WI38 (cell line): ENCODE measurements around the gene MAP3K9.

Source experiments
- H3K4me3 ChIP-seq: 2 replicates; pipeline ENCODE4 v1.5.1; 2011; ENCODE audit warnings: low read depth, mild to moderate bottlenecking, control low read depth, low read length
- TF ChIP-seq, protein P1 (sequence below): IDR thresholded peaks from 2 replicates; pipeline ENCODE4 v1.5.1; 2012; ENCODE audit warnings: low read depth, mild to moderate bottlenecking, control low read depth, low read length

The MAP3K9 gene

GRCh38 chr14:70713096-70713495 is 96.2 kb downstream of the MAP3K9 start:
- H3K4me3 ChIP-seq = no peak overlapping the region
- TF ChIP-seq, protein P1, sequence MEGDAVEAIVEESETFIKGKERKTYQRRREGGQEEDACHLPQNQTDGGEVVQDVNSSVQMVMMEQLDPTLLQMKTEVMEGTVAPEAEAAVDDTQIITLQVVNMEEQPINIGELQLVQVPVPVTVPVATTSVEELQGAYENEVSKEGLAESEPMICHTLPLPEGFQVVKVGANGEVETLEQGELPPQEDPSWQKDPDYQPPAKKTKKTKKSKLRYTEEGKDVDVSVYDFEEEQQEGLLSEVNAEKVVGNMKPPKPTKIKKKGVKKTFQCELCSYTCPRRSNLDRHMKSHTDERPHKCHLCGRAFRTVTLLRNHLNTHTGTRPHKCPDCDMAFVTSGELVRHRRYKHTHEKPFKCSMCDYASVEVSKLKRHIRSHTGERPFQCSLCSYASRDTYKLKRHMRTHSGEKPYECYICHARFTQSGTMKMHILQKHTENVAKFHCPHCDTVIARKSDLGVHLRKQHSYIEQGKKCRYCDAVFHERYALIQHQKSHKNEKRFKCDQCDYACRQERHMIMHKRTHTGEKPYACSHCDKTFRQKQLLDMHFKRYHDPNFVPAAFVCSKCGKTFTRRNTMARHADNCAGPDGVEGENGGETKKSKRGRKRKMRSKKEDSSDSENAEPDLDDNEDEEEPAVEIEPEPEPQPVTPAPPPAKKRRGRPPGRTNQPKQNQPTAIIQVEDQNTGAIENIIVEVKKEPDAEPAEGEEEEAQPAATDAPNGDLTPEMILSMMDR = no peak

GRCh38 chr14:70711451-70711850 is 97.9 kb downstream of the MAP3K9 start:
- TF ChIP-seq, protein P1 = no peak
- H3K4me3 ChIP-seq = no peak overlapping the region

DNA sequence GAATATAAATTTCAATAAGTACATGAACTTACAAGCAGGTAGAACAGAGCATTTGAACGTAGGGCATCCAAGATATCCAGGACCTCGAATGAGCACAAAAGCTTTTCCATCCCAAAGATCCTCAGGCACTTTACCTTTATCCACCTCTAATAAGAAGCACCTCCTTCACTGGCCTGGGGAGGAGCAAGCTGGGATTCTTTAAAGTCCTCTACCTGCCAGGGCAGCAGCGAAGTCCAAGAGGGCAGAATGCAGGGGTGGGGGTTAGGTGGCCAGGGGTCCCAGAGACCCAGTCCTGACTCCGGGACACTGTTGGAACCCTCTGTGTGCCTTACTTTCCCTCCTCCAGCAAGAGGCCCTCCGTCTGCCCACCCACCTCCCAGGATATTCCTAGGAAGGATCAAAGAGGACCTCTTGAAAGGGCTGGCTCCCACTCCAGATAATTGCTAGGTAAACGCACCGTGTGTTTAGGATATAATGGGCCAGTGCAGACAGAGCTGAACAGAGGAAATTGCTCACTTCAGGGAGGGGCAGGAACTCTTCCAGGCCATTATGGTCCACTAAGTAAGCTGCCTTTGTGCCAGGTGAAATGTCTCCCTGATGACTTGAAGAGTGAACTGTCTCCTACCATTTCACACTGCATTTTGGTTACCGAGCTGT is 99.5 kb downstream of the MAP3K9 start:
- H3K4me3 ChIP-seq = no peak overlapping the region
- TF ChIP-seq, protein P1 = no peak

DNA sequence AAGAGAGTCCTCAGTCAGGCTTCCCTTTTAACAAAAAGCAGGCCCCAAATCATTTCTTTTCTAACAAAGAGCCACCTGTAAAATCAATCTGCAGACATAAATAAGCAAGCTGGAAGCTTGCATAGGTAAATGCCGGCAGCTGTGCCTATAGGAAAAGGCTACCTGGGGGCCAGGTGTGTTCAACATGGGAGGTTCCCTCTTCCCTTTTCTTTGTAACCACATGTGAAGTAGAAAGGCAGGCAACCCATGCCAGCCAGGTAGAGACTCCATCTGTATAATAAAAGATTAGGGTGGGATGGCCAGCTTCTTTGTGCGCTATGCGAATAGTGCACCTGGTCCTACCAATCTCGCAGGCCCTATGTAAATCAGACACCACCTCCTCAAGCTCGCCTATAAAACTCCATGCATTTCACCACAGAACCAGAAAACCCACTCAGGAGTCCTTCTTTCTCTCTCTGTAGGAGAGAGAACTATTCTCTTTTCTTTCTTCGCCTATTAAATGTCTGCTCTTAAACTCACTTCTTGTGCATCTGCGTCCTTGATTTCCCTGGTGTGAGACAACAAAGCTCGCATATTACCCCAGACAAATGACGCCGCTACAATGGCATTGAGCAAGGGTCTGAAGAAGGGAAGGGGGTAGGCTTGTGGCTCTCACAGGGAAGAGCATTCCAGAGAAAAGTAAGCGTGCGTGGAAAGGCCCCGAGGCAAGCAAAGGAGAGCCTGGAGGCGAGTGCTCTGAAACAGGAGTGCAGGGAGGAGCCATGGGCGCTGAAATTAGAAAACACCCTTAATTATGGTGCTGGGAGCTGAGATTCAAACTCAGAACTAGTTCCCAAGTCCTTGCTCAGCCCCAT is 100.4 kb downstream of the MAP3K9 start:
- no peak overlapping the region for H3K4me3 ChIP-seq
- TF ChIP-seq, protein P1 = no peak

GRCh38 chr14:70707138-70708038 is 101.9 kb downstream of the MAP3K9 start:
- TF ChIP-seq, protein P1 = no peak
- no peak overlapping the region for H3K4me3 ChIP-seq

DNA sequence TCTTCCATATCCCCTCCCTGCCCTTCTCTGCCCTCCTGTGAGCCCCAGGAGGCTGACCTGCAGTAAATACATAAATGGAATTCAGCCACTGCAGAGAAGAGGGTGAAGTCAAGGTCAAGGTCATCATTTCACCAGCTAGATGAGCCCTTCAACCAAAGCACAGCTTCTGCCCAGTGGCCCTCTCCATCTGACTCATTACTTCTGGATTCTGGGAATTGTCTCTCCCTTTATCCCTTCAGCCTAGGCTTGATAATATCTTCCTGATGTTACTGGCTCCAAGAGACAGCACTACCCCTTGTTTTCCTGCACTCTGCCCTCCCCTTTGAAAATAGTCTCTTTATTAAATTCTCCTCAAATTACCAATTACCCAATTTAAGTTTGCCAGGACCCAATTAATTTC is 103.1 kb downstream of the MAP3K9 start:
- H3K4me3 ChIP-seq = no peak overlapping the region
- TF ChIP-seq, protein P1 = no peak
